Left ventricle myocardium inferior (tissue), 1 donor: ENCODE data around the gene HARBI1. TPM values are rescaled to one million over a fixed set of nuclear protein-coding genes. Genes with fewer than 3 reads are reported as not detected.

Source experiments
- DNase-seq: peaks from one replicate; pipeline ENCODE4 v3.0.0-alpha.2; 2020
- H3K27ac ChIP-seq: fragments of 200-600 bp; replicated peaks from 2 replicates; pipeline ENCODE4 v1.8.0; 2021
- H3K27me3 ChIP-seq: fragments of 200-600 bp; 2 replicates; pipeline ENCODE4 v1.8.0; 2021; ENCODE audit warnings: low read depth
- H3K36me3 ChIP-seq: fragments of 200-600 bp; 2 replicates; pipeline ENCODE4 v1.8.0; 2021
- H3K4me1 ChIP-seq: fragments of 200-600 bp; 2 replicates; pipeline ENCODE4 v1.8.0; 2021
- H3K4me3 ChIP-seq: fragments of 200-600 bp; 2 replicates; pipeline ENCODE4 v1.8.0; 2021; ENCODE audit warnings: mild to moderate bottlenecking, moderate library complexity
- H3K9me3 ChIP-seq: fragments of 200-600 bp; replicated peaks from 2 replicates; pipeline ENCODE4 v1.8.0; 2021
- intact Hi-C: fragments of 100-400 bp; cut with micrococcal nuclease; formaldehyde crosslinking; loops from one replicate; pipeline ENCODE4 v1.11.0; 2022
- total RNA-seq: library from RNA; stranded (reverse); fragmentation: NEBNext Ultra II Directional; extraction: Animal tissue kit (Norgen Biotek cat#: 25700); gene quantifications from one replicate; pipeline ENCODE4 v1.2.1, GENCODE V29; 2021
- TF ChIP-seq, protein P1 (sequence below): fragments of 200-600 bp; IDR thresholded peaks from 2 replicates; pipeline ENCODE4 v1.8.0; 2021; ENCODE audit warnings: antibody characterized with exemption, mild to moderate bottlenecking, borderline replicate concordance
- donor health status: DM: no; HTN: yes; CAD: no; lungs with severe emphysema.

Gene HARBI1
- total RNA-seq, 1 donor from 2014 or later, result 4.8 TPM

DNA sequence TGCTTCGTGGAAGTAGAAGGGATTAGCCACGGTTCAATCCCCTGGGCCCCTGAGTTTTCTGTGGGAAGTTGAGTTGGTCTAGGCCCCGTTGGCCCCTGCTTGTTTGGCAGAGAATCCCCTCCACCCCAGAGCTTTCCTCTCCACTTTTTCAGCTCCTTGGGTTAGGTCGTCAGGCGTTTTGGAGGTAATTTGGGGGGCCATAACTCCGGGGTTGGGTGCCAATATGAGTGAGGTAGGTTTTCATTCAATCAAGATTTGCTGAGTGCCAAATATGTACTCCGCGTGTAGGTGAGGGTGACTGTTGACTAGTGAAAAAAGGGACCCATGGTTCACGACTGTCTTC, 916 bp upstream of the HARBI1 start:
- DNase-seq, result no peak
- peaks cover 28% of the 10 kb centered on the region for H3K36me3 ChIP-seq
- H3K9me3 ChIP-seq, result no peaks in the 10 kb centered on the region
- no peaks in the 10 kb centered on the region for H3K27me3 ChIP-seq
- TF ChIP-seq, protein P1, sequence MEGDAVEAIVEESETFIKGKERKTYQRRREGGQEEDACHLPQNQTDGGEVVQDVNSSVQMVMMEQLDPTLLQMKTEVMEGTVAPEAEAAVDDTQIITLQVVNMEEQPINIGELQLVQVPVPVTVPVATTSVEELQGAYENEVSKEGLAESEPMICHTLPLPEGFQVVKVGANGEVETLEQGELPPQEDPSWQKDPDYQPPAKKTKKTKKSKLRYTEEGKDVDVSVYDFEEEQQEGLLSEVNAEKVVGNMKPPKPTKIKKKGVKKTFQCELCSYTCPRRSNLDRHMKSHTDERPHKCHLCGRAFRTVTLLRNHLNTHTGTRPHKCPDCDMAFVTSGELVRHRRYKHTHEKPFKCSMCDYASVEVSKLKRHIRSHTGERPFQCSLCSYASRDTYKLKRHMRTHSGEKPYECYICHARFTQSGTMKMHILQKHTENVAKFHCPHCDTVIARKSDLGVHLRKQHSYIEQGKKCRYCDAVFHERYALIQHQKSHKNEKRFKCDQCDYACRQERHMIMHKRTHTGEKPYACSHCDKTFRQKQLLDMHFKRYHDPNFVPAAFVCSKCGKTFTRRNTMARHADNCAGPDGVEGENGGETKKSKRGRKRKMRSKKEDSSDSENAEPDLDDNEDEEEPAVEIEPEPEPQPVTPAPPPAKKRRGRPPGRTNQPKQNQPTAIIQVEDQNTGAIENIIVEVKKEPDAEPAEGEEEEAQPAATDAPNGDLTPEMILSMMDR, result no peak
- intact Hi-C loops, result no loop called here
- H3K4me1 ChIP-seq, result peaks cover 68% of the 10 kb centered on the region
- H3K27ac ChIP-seq, result peak overlapping the region; percentile 93
- H3K4me3 ChIP-seq, result peak overlapping the region; percentile 97

GRCh38 chr11:46616551-46617133, 385 bp downstream of the HARBI1 start:
- no peak for DNase-seq
- peak overlapping the region; percentile 97 for H3K4me3 ChIP-seq
- H3K36me3 ChIP-seq, result peaks cover 21% of the 10 kb centered on the region
- TF ChIP-seq, protein P1, result no peak
- no peaks in the 10 kb centered on the region for H3K27me3 ChIP-seq
- H3K9me3 ChIP-seq, result no peaks in the 10 kb centered on the region
- peak overlapping the region; percentile 93 for H3K27ac ChIP-seq
- intact Hi-C loops, result no loop called here
- peaks cover 76% of the 10 kb centered on the region for H3K4me1 ChIP-seq

DNA sequence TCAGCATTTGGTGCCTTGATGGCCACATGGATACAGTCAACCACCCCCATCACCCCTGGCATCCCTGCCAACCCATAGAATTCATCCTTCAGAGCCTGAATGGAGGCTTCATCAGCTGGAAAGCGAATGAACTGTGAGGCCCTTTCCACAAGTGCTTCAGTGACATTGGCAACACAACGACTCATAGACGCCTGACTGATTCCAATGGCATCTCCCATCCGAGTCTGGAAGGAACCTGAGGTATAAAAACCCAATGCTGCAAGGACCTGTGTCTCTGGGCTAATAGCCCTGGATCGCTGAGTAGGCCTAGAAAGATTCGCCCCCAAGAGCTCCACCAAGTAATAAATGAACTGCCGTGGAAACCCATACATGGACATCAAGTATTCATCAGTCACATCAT, 1.3 kb downstream of the HARBI1 start:
- Histone ChIP-seq H3K9me3 (no peaks in the 10 kb centered on the region), H3K4me3 (no peak overlapping the region), H3K4me1 (peaks cover 74% of the 10 kb centered on the region), H3K36me3 (peaks cover 12% of the 10 kb centered on the region), H3K27me3 (no peaks in the 10 kb centered on the region), H3K27ac (no peak overlapping the region)
- no peak for DNase-seq
- TF ChIP-seq, protein P1, result no peak
- intact Hi-C loops, result no loop called here

DNA sequence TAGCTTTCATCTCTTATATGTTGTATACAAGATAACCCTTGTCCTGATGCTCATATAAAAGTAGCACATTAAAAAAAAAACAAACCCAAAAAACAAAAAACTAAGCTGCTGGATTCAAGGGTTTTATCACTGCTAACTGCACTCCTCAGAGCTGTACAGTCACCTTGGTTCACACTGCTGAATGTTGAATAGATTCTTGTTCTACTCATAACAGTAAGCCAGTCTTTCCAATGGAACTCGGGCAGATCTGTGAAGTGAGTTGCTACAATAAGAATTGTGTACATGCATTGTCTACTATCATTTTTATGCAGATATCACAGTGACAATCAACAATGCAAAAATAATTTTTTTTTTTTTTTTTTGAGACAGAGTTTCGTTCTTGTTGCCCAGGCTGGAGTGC, 4.7 kb downstream of the HARBI1 start:
- Histone ChIP-seq H3K9me3 (no peaks in the 10 kb centered on the region), H3K36me3 (peaks cover 3% of the 10 kb centered on the region), H3K27ac (peak overlapping the region; percentile 6), H3K27me3 (no peaks in the 10 kb centered on the region), H3K4me3 (no peak overlapping the region), H3K4me1 (peaks cover 40% of the 10 kb centered on the region)
- intact Hi-C loops, result no loop called here
- no peak for DNase-seq
- TF ChIP-seq, protein P1, result no peak

- Histone ChIP-seq H3K4me3 (no peak overlapping the region), H3K9me3 (no peaks in the 10 kb centered on the region), H3K4me1 (peaks cover 39% of the 10 kb centered on the region), H3K36me3 (peaks cover 3% of the 10 kb centered on the region), H3K27me3 (no peaks in the 10 kb centered on the region), H3K27ac (peak overlapping the region; percentile 6)
- intact Hi-C loops, result no loop called here
- no peak for DNase-seq
- TF ChIP-seq, protein P1, result no peak
Measured at GRCh38 chr11:46611526-46612304, 5.3 kb downstream of the HARBI1 start.
